Activated T-helper 1 cell treated with anti-CD3 and anti-CD28 coated beads, Interleukin-2, amount 50 U/mL, for 16 hours (primary cell): ENCODE data around the gene SENP2.
"Not testable (repeated sequence)": the region's sequence is repeated elsewhere in the genome, so short reads cannot be mapped to it uniquely, and the experiment has no call there.

Source experiments
- DNase-seq, 2 donors: peaks; one replicate each; pipeline ENCODE4 v3.0.0-alpha.2; 2020; ENCODE audit warnings: low read depth in 1 of 2, low spot score in 1 of 2

SENP2 gene

GRCh38 chr3:185647134-185647879 is 61.2 kb downstream of the SENP2 start:
- no peak for DNase-seq

- no peak for DNase-seq
Measured at GRCh38 chr3:185647880-185648210, 61.8 kb downstream of the SENP2 start.

GRCh38 chr3:185648396-185648795 is 62.3 kb downstream of the SENP2 start:
- no peak for DNase-seq

GRCh38 chr3:185649414-185649813 is 63.3 kb downstream of the SENP2 start:
- no peak for DNase-seq

DNA sequence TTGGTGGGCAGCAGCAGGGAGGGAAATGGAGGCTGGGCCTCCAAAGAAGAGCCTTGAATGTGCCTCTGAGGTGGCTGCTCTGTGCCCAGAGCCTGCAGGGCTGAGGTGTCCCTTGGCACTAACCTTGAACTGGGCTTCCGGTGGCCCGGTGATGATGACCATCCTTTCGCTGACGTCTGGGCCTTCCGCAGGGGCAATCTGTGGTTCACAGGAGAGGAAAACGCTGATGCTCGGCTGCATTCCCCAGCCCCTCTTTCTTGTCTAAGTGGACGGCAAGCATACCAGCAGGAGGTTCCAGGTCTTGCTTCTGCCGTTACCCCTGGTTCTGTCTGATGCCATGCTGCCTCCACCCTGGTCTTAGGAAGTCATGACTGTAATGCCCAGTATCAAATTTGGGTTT is 65.9 kb downstream of the SENP2 start:
- no peak for DNase-seq

DNA sequence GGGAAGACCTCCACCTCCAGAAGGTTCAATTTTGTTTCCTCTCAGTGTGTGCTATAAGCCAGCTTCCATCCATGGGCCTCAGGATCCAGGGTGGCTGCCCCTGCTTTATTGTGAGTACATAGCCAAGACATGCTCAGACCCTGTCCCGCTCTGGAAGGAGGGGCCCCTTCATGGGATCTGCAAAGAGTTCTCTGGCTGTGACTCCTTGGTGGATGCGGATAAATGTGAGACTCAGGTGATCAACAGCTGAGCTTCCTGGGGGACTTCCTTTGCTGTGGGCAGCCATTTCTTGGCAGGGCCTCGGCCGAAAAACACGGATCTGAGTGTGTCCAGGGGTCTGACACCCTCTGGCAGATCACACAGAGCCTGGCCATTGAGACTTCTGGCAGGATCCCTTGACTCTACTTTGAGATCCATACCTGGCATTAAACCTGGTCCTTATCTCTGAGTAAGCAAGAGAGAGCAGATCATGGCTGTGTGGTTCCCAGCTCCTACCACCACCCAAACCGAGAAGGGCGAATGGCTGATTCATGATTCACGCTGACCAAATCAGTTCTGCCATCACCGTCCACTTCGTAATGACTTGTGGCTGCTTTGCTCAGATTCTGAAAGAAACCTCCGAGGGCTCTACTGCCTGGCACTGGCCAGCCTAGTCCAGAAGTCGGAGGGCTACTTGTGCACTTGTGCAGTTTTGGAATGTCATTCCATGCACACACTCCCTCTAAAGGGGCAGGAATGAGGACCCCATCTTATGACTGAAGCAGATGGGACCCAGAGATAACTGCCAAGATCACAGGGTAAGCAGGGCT is 68.1 kb downstream of the SENP2 start:
- no peak for DNase-seq

DNA sequence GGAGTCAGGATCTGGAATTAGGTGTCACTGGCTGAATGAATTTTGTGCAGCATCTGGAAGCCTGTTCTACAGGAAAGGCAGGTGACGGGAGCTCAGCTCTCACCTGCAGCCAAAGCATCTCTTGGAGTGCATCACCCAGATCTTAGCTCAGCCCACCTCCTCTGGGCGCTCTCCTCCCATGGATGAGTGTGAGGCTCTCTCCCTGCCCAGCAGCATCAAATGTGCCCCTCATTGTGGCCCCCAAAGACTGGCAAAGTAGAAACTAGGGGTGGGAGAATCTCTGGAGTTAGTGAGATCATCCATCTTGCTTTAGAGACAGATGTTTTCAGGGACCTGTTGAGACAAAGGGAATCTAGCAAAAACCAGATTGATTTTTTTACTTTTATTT is 68.7 kb downstream of the SENP2 start:
- no peak for DNase-seq

GRCh38 chr3:185655426-185656320 is 69.6 kb downstream of the SENP2 start:
- DNase-seq, result no peak

DNA sequence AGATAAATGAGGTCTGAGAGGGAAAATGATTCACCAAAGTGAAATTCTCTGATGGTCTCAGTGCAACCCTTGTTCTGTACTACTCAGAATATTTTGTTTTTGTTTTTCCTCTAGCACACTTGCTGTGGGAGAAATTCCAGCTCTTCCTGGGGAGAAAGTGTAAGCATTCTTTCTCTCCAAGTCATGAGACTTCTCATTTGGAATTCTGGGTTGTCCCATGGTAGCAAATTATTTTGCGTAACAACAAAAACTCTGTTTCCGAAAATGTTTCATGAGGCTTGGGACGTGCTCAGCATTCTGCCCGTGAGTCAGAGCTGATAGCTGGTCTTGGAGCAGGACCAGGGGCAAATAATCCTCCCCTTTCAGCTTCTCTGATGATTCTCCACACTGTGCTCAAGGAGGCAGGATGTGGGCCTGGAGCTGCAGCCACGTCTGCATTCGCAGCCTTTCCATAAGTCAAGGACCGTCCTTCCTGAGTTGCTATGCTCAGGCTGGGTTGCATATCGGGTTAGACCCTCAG is 70.3 kb downstream of the SENP2 start:
- no peak for DNase-seq

DNA sequence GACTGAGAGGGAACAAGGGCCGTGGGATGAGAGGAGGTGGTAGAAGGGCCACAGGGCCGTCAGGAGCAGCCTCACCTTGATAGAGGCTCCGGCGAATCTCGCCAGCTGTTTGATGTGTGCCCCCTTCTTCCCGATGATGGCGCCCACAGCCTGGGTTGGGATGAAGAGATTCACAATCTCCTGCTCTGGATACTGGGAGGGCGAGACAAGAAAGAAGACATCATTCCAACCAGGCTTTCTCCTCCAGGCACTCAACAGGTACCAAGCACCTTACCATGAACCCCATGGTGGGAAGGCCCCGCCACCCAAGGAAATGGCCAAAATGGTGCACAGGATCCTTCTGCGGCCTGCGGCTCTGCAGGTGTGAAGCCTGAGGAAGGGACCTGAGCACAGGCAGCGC is 71.1 kb downstream of the SENP2 start:
- DNase-seq, result no peak

GRCh38 chr3:185657691-185658503 is 71.8 kb downstream of the SENP2 start:
- DNase-seq, result no peak

DNA sequence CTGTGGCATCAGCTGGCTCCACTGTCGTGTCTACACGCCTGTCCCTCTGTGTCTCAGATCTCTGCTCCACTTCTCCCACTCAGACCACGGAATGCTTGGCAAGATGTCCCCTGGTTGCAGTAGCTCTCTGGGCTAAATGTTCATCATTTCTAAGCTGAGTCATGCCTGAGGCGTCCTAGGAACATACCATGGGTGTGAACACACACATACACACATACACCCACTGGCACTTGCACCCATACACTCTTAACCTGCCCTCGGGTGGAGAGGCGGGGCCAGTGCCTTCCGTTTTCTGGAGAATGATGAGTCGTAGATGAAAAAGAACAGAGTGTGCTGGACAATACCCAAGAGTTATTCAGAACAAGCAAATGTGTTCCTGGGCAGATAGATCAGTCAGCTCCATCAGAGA is 72.4 kb downstream of the SENP2 start:
- no peak for DNase-seq

DNA sequence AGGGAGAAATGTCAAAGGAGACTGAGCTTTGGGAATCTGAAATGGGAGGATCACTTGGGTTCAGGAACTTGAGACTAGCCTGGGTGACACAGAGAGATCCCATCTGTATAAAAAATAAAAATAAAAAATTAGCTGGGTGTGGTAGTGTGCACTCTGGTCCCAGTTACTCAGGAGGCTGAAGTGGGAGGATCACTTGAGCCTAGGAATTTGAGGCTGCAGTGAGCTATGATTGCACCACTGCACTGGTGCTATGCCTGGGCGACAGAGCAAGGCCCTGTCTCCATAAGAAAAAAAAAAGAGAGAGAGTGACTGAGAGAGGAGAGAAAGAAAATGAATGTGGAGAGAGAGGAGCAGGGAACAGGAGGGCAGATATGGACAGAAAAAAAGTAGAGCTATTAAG is 72.8 kb downstream of the SENP2 start:
- no peak for DNase-seq

- DNase-seq, result peak in 1 of 2 donors; percentile 42
Measured at GRCh38 chr3:185659942-185660921, 74.1 kb downstream of the SENP2 start.

GRCh38 chr3:185661296-185661695 is 75.2 kb downstream of the SENP2 start:
- not testable (repeated sequence) for DNase-seq

- DNase-seq, result no peak
Measured at GRCh38 chr3:185661772-185662171, 75.7 kb downstream of the SENP2 start.

GRCh38 chr3:185663929-185664328 is 77.8 kb downstream of the SENP2 start:
- no peak for DNase-seq

- no peak for DNase-seq
Measured at GRCh38 chr3:185667574-185667973, 81.5 kb downstream of the SENP2 start.

- no peak for DNase-seq
Measured at GRCh38 chr3:185677146-185677829, 91.2 kb downstream of the SENP2 start.
